ENCODE measurements around the gene NUTM1. TPM values are rescaled to one million over a fixed set of nuclear protein-coding genes. Genes with fewer than 3 reads are reported as not detected.
"Not testable (repeated sequence)": the region's sequence is repeated elsewhere in the genome, so short reads cannot be mapped to it uniquely, and the experiment has no call there.

NUTM1 gene
- total RNA-seq, 2 donors from 2014 or later, result not detected

DNA sequence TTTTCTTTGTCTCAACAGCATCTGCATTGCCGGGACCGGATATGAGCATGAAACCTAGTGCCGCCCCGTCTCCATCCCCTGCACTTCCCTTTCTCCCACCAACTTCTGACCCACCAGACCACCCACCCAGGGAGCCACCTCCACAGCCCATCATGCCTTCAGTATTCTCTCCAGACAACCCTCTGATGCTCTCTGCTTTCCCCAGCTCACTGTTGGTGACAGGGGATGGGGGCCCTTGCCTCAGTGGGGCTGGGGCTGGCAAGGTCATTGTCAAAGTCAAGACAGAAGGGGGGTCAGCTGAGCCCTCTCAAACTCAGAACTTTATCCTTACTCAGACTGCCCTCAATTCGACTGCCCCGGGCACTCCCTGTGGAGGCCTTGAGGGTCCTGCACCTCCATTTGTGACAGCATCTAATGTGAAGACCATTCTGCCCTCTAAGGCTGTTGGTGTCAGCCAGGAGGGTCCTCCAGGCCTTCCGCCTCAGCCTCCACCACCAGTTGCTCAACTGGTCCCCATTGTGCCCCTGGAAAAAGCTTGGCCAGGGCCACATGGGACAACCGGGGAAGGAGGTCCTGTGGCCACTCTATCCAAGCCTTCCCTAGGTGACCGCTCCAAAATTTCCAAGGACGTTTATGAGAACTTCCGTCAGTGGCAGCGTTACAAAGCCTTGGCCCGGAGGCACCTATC lies 5.0 kb downstream of the NUTM1 start:
- Histone ChIP-seq H3K4me3 (no peak overlapping the region), H3K9ac (ENCODE audit: low read depth in 2 of 2, low read length in 2 of 2) (no peak overlapping the region), H3K27me3 (no peaks in the 10 kb centered on the region), H3K9me3 (no peaks in the 10 kb centered on the region), H3K27ac (no peak overlapping the region), H3K4me1 (no peaks in the 10 kb centered on the region), H3K36me3 (no peaks in the 10 kb centered on the region)
- TF ChIP-seq, protein P1, sequence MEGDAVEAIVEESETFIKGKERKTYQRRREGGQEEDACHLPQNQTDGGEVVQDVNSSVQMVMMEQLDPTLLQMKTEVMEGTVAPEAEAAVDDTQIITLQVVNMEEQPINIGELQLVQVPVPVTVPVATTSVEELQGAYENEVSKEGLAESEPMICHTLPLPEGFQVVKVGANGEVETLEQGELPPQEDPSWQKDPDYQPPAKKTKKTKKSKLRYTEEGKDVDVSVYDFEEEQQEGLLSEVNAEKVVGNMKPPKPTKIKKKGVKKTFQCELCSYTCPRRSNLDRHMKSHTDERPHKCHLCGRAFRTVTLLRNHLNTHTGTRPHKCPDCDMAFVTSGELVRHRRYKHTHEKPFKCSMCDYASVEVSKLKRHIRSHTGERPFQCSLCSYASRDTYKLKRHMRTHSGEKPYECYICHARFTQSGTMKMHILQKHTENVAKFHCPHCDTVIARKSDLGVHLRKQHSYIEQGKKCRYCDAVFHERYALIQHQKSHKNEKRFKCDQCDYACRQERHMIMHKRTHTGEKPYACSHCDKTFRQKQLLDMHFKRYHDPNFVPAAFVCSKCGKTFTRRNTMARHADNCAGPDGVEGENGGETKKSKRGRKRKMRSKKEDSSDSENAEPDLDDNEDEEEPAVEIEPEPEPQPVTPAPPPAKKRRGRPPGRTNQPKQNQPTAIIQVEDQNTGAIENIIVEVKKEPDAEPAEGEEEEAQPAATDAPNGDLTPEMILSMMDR (IDR thresholded peaks at IDR 0.05), result no peak
- intact Hi-C loops (cut with DNase I), result loop anchor here (10.0 kb wide), 1 partner anchor 123 kb away; the partner anchor contains the start of gene EMC4
- DNase-seq, result no peak

DNA sequence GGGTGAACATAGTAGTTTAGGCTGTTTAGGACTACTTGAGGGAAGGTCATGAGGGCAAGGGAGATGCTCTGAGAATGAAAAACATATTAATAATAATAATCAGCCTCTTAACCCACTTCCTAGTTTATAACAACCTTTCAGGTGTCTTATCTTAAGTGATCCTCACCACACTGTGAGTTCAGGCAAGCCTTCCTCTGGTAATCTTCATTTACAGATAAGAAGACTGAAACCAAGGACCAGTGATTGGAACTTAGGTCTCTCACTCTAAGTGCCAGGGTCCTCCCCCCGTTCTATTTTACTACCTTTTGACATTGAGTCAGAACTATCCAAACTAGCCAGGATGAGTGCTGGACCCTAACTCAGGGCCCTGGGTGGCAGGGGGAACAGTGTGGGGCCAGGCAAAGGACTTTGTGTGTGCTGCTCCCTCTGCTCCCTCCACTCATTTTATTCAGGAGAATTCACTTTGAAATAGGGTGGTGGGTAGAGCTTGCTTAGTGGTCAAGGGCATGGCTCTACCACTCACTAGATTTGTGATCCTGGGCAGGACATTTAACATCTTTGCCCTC lies 5.7 kb downstream of the NUTM1 start:
- Histone ChIP-seq H3K27ac (no peak overlapping the region), H3K27me3 (no peaks in the 10 kb centered on the region), H3K36me3 (no peaks in the 10 kb centered on the region), H3K9me3 (no peaks in the 10 kb centered on the region), H3K4me1 (no peaks in the 10 kb centered on the region), H3K9ac (ENCODE audit: low read depth in 2 of 2, low read length in 2 of 2) (no peak overlapping the region), H3K4me3 (no peak overlapping the region)
- intact Hi-C loops (cut with DNase I), result loop anchor here (10.0 kb wide), 1 partner anchor 124 kb away; the partner anchor contains the start of gene EMC4
- TF ChIP-seq, protein P1 (IDR thresholded peaks at IDR 0.05), result no peak
- DNase-seq, result no peak

DNA sequence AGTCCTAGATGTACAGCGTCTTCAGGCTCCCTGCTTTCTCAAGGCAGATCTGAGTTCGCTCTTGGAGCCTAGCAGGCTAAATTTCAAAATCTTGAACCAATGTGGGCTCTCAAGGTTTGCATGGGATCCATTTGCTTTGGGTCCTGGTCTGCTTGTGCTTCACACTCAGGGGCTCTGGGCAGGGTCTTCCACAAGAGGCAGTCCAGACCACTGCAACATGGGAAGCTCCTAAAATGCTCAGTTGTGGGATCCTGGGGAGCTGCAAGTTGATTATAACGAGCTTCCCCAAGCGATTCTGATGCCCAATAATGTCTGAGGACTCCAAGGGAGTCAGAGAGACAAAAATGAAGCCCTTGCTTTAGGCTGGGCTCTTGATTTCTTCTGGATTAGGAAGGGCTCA lies 6.7 kb downstream of the NUTM1 start:
- Histone ChIP-seq H3K4me1 (no peaks in the 10 kb centered on the region), H3K9me3 (no peaks in the 10 kb centered on the region), H3K27ac (no peak overlapping the region), H3K9ac (ENCODE audit: low read depth in 2 of 2, low read length in 2 of 2) (no peak overlapping the region), H3K27me3 (no peaks in the 10 kb centered on the region), H3K36me3 (no peaks in the 10 kb centered on the region), H3K4me3 (no peak overlapping the region)
- DNase-seq, result no peak
- TF ChIP-seq, protein P1 (IDR thresholded peaks at IDR 0.05), result no peak
- intact Hi-C loops (cut with DNase I), result loop anchor here (10.0 kb wide), 1 partner anchor 125 kb away; the partner anchor contains the start of gene EMC4

DNA sequence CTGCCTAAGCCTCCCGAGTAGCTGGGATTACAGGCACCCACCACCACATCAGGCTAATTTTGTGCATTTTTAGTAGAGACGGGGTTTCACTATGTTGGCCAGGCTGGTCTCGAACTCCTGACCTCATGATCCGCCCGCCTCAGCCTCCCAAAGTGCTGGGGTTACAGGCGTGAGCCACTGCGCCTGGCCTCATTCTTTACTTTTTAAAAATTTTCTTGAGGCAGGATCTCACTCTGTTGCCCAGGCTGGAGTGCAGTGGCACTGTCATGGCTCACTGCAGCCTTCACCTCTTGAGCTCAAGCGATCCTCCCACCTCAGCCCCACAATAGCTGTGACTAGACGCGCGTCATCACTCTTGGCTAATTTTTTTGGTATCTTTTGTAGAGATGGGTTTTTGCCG lies 9.9 kb downstream of the NUTM1 start:
- intact Hi-C loops (cut with DNase I); H3K4me1 ChIP-seq; H3K27me3 ChIP-seq: not testable (repeated sequence)

DNA sequence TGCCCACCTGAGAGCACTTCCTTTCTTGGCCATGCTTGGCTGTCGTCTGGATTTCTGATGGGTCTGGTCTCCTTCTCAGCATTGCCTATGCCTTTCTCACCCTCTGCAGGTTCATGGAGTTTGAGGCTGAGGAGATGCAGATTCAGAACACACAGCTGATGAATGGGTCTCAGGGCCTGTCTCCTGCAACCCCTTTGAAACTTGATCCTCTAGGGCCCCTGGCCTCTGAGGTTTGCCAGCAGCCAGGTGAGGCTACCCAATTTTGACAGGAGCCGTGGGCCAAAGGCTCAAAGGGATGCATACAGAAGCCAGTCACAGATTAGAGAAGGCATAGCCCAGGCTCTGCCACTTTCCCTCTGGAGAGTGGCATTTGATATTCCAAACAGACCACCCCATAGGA lies 10.5 kb downstream of the NUTM1 start:
- H3K9me3 ChIP-seq, result no peaks in the 10 kb centered on the region
- intact Hi-C loops (cut with DNase I), result no loop called here
- no peak overlapping the region for H3K4me3 ChIP-seq
- no peaks in the 10 kb centered on the region for H3K27me3 ChIP-seq
- H3K9ac ChIP-seq (ENCODE audit: low read depth in 2 of 2, low read length in 2 of 2), result no peak overlapping the region
- no peak overlapping the region for H3K27ac ChIP-seq
- DNase-seq, result no peak
- H3K4me1 ChIP-seq, result no peaks in the 10 kb centered on the region
- TF ChIP-seq, protein P1 (IDR thresholded peaks at IDR 0.05), result no peak
- H3K36me3 ChIP-seq, result peaks cover 15% of the 10 kb centered on the region

More for the DNA sequence above, 9.9 kb downstream of the NUTM1 start:
- DNase-seq; H3K27ac ChIP-seq; H3K9ac ChIP-seq (ENCODE audit: low read depth in 2 of 2, low read length in 2 of 2); H3K9me3 ChIP-seq; H3K4me3 ChIP-seq: not testable (repeated sequence)
- peaks cover 13% of the 10 kb centered on the region for H3K36me3 ChIP-seq

DNA sequence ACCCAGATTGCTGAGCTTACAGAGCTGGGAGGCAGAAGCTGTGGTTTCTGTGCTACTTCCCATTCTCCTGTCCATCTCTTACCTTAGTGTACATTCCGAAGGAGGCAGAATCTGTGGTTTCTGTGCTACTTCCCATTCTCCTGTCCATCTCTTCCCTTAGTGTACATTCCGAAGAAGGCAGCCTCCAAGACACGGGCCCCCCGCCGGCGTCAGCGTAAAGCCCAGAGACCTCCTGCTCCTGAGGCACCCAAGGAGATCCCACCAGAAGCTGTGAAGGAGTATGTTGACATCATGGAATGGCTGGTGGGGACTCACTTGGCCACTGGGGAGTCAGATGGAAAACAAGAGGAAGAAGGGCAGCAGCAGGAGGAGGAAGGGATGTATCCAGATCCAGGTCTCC lies 11.2 kb downstream of the NUTM1 start:
- Histone ChIP-seq H3K9ac (ENCODE audit: low read depth in 2 of 2, low read length in 2 of 2) (no peak overlapping the region), H3K27me3 (no peaks in the 10 kb centered on the region), H3K4me3 (no peak overlapping the region), H3K36me3 (peaks cover 15% of the 10 kb centered on the region), H3K9me3 (no peaks in the 10 kb centered on the region), H3K27ac (no peak overlapping the region), H3K4me1 (no peaks in the 10 kb centered on the region)
- no peak for DNase-seq
- TF ChIP-seq, protein P1 (IDR thresholded peaks at IDR 0.05), result no peak
- intact Hi-C loops (cut with DNase I), result no loop called here

Data from colonic mucosa (tissue), 4 donors.